SK-N-SH (cell line): ENCODE measurements around the gene EXOC4.

Experiments
- CTCF ChIP-seq: fragments of 200-600 bp; sonication (generic); IDR thresholded peaks from 2 replicates; pipeline ENCODE4 v1.6.1; 2017; ENCODE audit warnings: antibody characterized with exemption, mild to moderate bottlenecking, moderate library complexity
- POLR2AphosphoS5 ChIP-seq: IDR thresholded peaks from 2 replicates; pipeline ENCODE4 v1.6.1; 2012; ENCODE audit warnings: low read depth, low read length
- RFX5 ChIP-seq: IDR thresholded peaks from 2 replicates; pipeline ENCODE4 v1.6.1; 2012; ENCODE audit warnings: mild to moderate bottlenecking, improper control_type of control experiment, low read length
- SIN3A ChIP-seq: IDR thresholded peaks from 2 replicates; pipeline ENCODE4 v1.6.1; 2012; ENCODE audit warnings: low read depth, mild to moderate bottlenecking, low read length, moderate library complexity, borderline replicate concordance
- SMC3 ChIP-seq: IDR thresholded peaks from 2 replicates; pipeline ENCODE4 v1.6.1; 2012; ENCODE audit warnings: low read depth, low read length, improper control_type of control experiment

DNA sequence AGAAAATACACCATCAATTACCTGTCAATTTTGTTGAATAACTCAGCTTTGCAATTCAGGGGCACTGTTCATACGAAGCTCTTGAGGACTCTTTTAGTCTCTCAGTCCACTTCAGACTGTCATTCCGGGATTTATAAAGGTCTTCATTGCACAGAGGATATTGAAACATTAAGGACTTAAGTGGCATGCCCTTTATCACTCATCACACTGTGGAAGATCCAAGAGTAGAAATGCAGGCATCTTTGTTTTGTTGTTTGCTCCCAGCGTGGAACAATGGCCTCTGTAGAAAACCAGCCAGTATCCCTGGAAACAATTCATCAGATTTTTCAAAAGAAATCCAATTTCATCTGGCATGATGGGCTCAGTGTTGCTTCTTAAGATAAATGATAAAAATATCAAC is 808.0 kb downstream of the EXOC4 start:
- no peak for TF ChIP-seq RFX5
- no peak for TF ChIP-seq POLR2AphosphoS5
- no peak for TF ChIP-seq SIN3A
- TF ChIP-seq CTCF: no peak
- TF ChIP-seq SMC3: no peak
